ENCODE results near the gene NEO1.

NEO1 gene

GRCh38 chr15:73317651-73318462 is 265.6 kb downstream of the NEO1 start:
- no peak for DNase-seq

- no peak for DNase-seq
Observed at GRCh38 chr15:73318463-73319351, 266.4 kb downstream of the NEO1 start.

GRCh38 chr15:73319460-73320245 is 267.4 kb downstream of the NEO1 start:
- no peak for DNase-seq

GRCh38 chr15:73320619-73321180 is 268.4 kb downstream of the NEO1 start:
- no peak for DNase-seq

- DNase-seq, result no peak
Observed at GRCh38 chr15:73321496-73322450, 269.5 kb downstream of the NEO1 start.

- DNase-seq, result no peak
Observed at GRCh38 chr15:73322665-73323373, 270.6 kb downstream of the NEO1 start.

- no peak for DNase-seq
Observed at GRCh38 chr15:73323374-73323955, 271.2 kb downstream of the NEO1 start.

- no peak for DNase-seq
Observed at GRCh38 chr15:73323956-73324355, 271.7 kb downstream of the NEO1 start.

GRCh38 chr15:73324496-73325170 is 272.4 kb downstream of the NEO1 start:
- no peak for DNase-seq

- no peak for DNase-seq
Observed at GRCh38 chr15:73325191-73325861, 273.1 kb downstream of the NEO1 start.

- no peak for DNase-seq
Observed at GRCh38 chr15:73326157-73326556, 273.9 kb downstream of the NEO1 start.

GRCh38 chr15:73328149-73328820 is 276.0 kb downstream of the NEO1 start:
- DNase-seq, result no peak

- DNase-seq, result no peak
Observed at GRCh38 chr15:73328981-73329380, 276.7 kb downstream of the NEO1 start.

GRCh38 chr15:73329501-73330200 is 277.4 kb downstream of the NEO1 start:
- DNase-seq, result no peak

GRCh38 chr15:73330206-73331051 is 278.2 kb downstream of the NEO1 start:
- DNase-seq, result no peak

- no peak for DNase-seq
Observed at GRCh38 chr15:73331501-73331900, 279.2 kb downstream of the NEO1 start.

Measured in activated CD4-positive, CD25-positive, alpha-beta regulatory T cell (primary cell).